Ascending aorta (tissue), 2 donors: ENCODE measurements around the gene FAM168A. TPM values are rescaled to one million over a fixed set of nuclear protein-coding genes. Genes with fewer than 3 reads are reported as not detected.

Experiments
- DNase-seq, 2 donors: peaks; one replicate each; pipeline ENCODE4 v3.0.0-alpha.2; 2019; ENCODE audit warnings: low spot score in 2 of 2
- H3K27ac ChIP-seq, 2 donors: fragments of 200-600 bp; sonication (generic); one replicate each; pipeline ENCODE4 v1.5.1; 2016 to 2017; ENCODE audit warnings: mild to moderate bottlenecking in 1 of 2
- H3K27me3 ChIP-seq: fragments of 200-600 bp; sonication (generic); one replicate; pipeline ENCODE4 v1.5.1; 2017
- H3K36me3 ChIP-seq, 2 donors: fragments of 200-600 bp; sonication (generic); one replicate each; pipeline ENCODE4 v1.5.1; 2016
- H3K4me1 ChIP-seq, 2 donors: fragments of 200-600 bp; sonication (generic); one replicate each; pipeline ENCODE4 v1.5.1; 2016 to 2017; ENCODE audit warnings: mild to moderate bottlenecking in 1 of 2
- H3K4me3 ChIP-seq, 2 donors: fragments of 200-600 bp; sonication (generic); one replicate each; pipeline ENCODE4 v1.5.1; 2016 to 2017; ENCODE audit warnings: mild to moderate bottlenecking in 1 of 2
- H3K9me3 ChIP-seq, 2 donors: fragments of 200-600 bp; sonication (generic); one replicate each; pipeline ENCODE4 v1.5.1; 2016
- intact Hi-C: fragments of 100-400 bp; cut with DNase I; formaldehyde crosslinking; loops from one replicate; pipeline ENCODE4 v1.15.1; 2023
- total RNA-seq: library from RNA; depleted of rRNA; stranded (reverse); fragments of >200 nt; gene quantifications from one replicate; pipeline ENCODE4 v1.1.0, GENCODE V29; 2016
- TF ChIP-seq, protein P1 (sequence below), 3 experiments: fragments of 200-600 bp in 2 of 3; fragments of 450-650 bp in 1 of 3; sonication (generic) in 2 of 3; IDR thresholded peaks; one replicate each; pipeline ENCODE4 v1.5.1; 2016 to 2019; ENCODE audit warnings: antibody characterized with exemption in 3 of 3, mild to moderate bottlenecking in 1 of 3, moderate library complexity in 1 of 3

FAM168A gene
- total RNA-seq, 1 donor from 2014 or later: 44.1 TPM

DNA sequence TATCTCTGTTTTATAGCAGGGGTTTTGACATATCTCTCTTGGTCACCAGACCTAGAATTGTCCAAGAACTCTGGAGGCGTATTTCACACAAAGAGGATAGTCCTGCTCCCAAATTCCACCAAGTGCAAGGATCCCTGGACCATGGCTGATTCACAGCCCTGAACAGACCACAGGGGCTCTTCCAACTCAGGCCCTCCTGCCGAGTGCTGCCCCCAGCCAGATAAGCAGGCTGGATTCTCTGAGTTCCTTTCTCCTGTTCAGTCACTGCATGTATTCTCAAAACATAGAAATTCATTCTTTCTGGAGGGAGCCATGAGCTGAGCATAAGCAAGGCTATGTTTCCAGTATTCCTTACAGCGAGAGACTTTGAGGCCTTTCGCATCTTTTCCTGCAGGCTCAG lies 35.1 kb upstream of the FAM168A start:
- Histone ChIP-seq H3K27ac (no peak overlapping the region), H3K36me3 (no peaks in the 10 kb centered on the region), H3K27me3 (no peaks in the 10 kb centered on the region), H3K4me3 (no peak overlapping the region), H3K9me3 (no peaks in the 10 kb centered on the region), H3K4me1 (no peaks in the 10 kb centered on the region)
- TF ChIP-seq, protein P1, sequence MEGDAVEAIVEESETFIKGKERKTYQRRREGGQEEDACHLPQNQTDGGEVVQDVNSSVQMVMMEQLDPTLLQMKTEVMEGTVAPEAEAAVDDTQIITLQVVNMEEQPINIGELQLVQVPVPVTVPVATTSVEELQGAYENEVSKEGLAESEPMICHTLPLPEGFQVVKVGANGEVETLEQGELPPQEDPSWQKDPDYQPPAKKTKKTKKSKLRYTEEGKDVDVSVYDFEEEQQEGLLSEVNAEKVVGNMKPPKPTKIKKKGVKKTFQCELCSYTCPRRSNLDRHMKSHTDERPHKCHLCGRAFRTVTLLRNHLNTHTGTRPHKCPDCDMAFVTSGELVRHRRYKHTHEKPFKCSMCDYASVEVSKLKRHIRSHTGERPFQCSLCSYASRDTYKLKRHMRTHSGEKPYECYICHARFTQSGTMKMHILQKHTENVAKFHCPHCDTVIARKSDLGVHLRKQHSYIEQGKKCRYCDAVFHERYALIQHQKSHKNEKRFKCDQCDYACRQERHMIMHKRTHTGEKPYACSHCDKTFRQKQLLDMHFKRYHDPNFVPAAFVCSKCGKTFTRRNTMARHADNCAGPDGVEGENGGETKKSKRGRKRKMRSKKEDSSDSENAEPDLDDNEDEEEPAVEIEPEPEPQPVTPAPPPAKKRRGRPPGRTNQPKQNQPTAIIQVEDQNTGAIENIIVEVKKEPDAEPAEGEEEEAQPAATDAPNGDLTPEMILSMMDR (IDR thresholded peaks at IDR 0.05): no peak
- DNase-seq: no peak
- intact Hi-C loops: no loop called here

DNA sequence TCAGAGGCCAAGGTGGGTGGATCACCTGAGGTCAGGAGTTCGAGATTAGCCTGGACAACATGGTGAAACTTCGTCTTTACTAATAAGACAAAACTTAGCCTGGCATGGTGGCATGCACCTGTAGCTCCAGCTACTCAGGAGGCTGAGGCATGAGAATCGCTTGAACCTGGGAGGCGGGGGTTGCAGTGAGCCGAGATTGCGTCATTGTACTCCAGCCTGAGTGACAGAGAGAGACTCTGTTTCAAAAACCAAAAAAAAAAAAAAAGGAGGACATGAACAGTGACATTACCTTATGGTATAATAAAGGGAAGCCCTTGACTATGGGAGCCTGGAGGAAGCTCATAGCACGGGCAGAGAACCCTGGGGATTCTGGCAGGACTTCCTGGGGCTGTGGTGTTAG lies 32.0 kb upstream of the FAM168A start:
- intact Hi-C loops: no loop called here
- Histone ChIP-seq H3K4me1 (no peaks in the 10 kb centered on the region), H3K4me3 (no peak overlapping the region), H3K36me3 (no peaks in the 10 kb centered on the region), H3K9me3 (no peaks in the 10 kb centered on the region), H3K27me3 (no peaks in the 10 kb centered on the region), H3K27ac (no peak overlapping the region)
- no peak for DNase-seq
- TF ChIP-seq, protein P1 (IDR thresholded peaks at IDR 0.05): no peak

DNA sequence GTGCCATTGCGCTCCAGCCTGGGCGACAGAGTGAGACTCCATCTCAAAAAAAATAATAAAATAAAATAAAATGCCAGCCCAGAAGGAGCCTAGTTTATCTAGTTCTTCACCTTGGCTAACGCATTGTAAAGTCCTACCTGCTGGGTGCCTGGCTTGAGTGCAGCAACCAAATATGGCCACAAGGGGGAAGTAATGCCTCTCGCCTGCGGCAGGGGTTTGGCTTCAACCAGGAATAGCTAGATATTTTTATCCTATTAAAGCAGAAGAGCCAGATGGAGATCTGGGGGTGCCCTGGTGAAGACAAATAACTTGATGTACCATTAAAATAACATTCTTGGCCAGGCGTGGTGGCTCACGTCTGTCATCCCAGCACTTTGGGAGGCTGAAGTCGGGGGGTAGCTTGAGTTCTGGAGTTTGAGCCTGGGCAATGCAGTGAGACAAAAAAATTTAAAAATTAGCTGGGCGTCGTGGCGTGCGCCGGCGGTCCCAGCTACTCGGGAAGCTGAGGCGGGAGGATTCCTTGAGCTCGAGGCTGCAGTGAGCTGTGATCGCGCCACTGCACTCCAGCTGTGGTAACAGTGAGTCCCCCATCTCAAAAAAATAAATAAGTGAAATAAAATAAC lies 27.9 kb upstream of the FAM168A start:
- no peaks in the 10 kb centered on the region for H3K27me3 ChIP-seq
- H3K4me1 ChIP-seq: no peaks in the 10 kb centered on the region
- DNase-seq: peak in 1 of 2 donors; percentile 85
- H3K36me3 ChIP-seq: no peaks in the 10 kb centered on the region
- peak overlapping the region in 1 of 2 donors; percentile 38 for H3K4me3 ChIP-seq
- intact Hi-C loops: loop anchor here (1.0 kb wide), 1 partner anchor 35 kb away; no protein-coding TSS in a partner anchor
- TF ChIP-seq, protein P1 (IDR thresholded peaks at IDR 0.05): peak; percentile 67 to 95 (median 88)
- H3K9me3 ChIP-seq: no peaks in the 10 kb centered on the region
- H3K27ac ChIP-seq: no peak overlapping the region

DNA sequence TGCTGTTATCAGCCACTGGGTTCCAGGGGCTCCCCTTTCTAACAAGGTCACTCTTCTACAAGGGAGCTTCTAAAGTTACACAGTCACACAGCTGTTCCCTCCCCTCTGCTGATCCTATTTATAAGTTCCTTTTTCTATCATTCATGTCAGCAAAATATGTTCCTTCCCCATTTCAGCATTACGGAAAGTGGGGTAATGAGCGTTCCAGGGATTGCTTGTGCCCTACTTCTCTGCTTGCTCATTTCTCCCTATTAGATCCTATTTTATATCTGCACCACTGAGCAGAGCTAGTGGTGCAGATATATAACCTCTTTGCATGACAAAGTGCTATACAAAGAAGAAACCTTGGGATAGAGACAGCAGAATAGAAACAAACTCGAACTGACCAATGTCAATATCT lies 25.8 kb upstream of the FAM168A start:
- no peak for DNase-seq
- H3K4me3 ChIP-seq: no peak overlapping the region
- H3K36me3 ChIP-seq: no peaks in the 10 kb centered on the region
- no peaks in the 10 kb centered on the region for H3K9me3 ChIP-seq
- intact Hi-C loops: no loop called here
- H3K27ac ChIP-seq: no peak overlapping the region
- H3K27me3 ChIP-seq: no peaks in the 10 kb centered on the region
- TF ChIP-seq, protein P1 (IDR thresholded peaks at IDR 0.05): no peak
- no peaks in the 10 kb centered on the region for H3K4me1 ChIP-seq

DNA sequence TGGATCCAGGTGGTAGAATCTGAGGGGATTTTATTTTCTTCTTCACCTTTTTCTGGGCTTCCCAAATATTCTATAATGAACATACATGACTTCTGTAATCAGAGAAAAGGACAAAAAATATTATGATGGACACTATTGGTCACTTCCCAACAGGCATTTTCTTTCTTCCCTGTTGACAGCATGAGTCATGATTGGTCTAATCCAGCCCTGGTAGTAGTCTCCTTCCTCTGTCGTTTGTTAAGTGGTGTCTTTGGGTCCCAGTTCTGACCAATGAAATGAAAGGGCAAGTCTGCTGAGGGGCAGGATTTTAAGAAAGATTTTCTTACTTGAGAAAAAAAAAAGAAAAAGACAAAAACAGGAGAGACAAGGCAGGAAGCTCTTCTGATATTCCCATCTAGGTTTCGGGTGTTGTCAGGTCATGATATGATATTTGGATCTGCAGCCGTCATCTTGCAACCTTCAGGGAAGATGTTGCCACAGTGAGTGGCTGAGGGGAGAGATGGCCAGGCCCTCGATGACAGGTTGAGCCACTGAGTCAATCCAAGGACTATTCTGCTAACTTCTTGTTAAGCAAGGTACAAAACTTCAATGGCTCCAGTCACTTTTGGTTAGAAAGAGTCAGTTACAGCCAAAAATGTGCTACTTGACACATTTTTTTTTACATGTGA lies 25.1 kb upstream of the FAM168A start:
- intact Hi-C loops: no loop called here
- Histone ChIP-seq H3K4me1 (no peaks in the 10 kb centered on the region), H3K9me3 (no peaks in the 10 kb centered on the region), H3K27ac (no peak overlapping the region), H3K27me3 (no peaks in the 10 kb centered on the region), H3K4me3 (no peak overlapping the region), H3K36me3 (no peaks in the 10 kb centered on the region)
- TF ChIP-seq, protein P1 (IDR thresholded peaks at IDR 0.05): no peak
- no peak for DNase-seq
